Lung (tissue), 12 donors: Measurements from ENCODE around the gene PHACTR3. TPM values are rescaled to one million over a fixed set of nuclear protein-coding genes. Genes with fewer than 3 reads are reported as not detected.

Source experiments
- ATAC-seq: fragments of 200-7000 bp; cut with Tn5 transposase; one replicate; pipeline ENCODE4 v1.9.1; 2020; ENCODE audit warnings: moderate number of reproducible peaks; ENCODE audit not compliant: insufficient read depth, low FRiP score
- DNase-seq, 3 donors: peaks; one replicate each; pipeline ENCODE4 v3.0.0-alpha.2; 2013 to 2017
- H3K27ac ChIP-seq, 2 donors: one replicate each; pipeline ENCODE4 v1.5.1; 2013; ENCODE audit warnings: mild to moderate bottlenecking in 2 of 2, moderate library complexity in 2 of 2, control low read depth in 1 of 2, inconsistent platforms in 1 of 2, low read depth in 1 of 2, low read length in 1 of 2
- H3K27me3 ChIP-seq, 3 donors: one replicate each; pipeline ENCODE4 v1.5.1; 2013; ENCODE audit warnings: low read length in 2 of 3; ENCODE audit not compliant: control insufficient read depth in 3 of 3, insufficient read depth in 3 of 3
- H3K36me3 ChIP-seq, 4 donors: one replicate each; pipeline ENCODE4 v1.5.1; 2013; ENCODE audit warnings: low read length in 4 of 4, mild to moderate bottlenecking in 1 of 4, moderate library complexity in 1 of 4; ENCODE audit not compliant: control insufficient read depth in 4 of 4, insufficient read depth in 4 of 4
- H3K4me1 ChIP-seq, 5 donors: one replicate each; pipeline ENCODE4 v1.5.1; 2013; ENCODE audit warnings: low read length in 5 of 5, mild to moderate bottlenecking in 2 of 5, moderate library complexity in 1 of 5; ENCODE audit not compliant: control insufficient read depth in 5 of 5, insufficient read depth in 5 of 5
- H3K4me3 ChIP-seq: one replicate; pipeline ENCODE4 v1.5.1; 2013; ENCODE audit warnings: mild to moderate bottlenecking, control low read depth, moderate library complexity
- H3K9ac ChIP-seq, 2 donors: one replicate each; pipeline ENCODE4 v1.5.1; 2013; ENCODE audit warnings: low read length in 2 of 2, control low read depth in 1 of 2; ENCODE audit not compliant: insufficient read depth in 1 of 2
- H3K9me3 ChIP-seq, 4 donors: one replicate each; pipeline ENCODE4 v1.5.1; 2013; ENCODE audit warnings: low read length in 3 of 4, mild to moderate bottlenecking in 1 of 4, moderate library complexity in 1 of 4; ENCODE audit not compliant: control insufficient read depth in 4 of 4, insufficient read depth in 3 of 4
- WGBS, 2 donors: extraction: QIAGEN DNeasy Blood & Tissue Kit; methylation state at CpG; one replicate each; pipeline ENCODE4 v1.1.7; 2013; 5-methylcytosine and 5-hydroxymethylcytosine counted together
- polyA plus RNA-seq, 2 donors: library from polyadenylated mRNA; stranded (reverse); fragments of 200-250 nt; gene quantifications; one replicate each; pipeline ENCODE4 v1.2.1, GENCODE V29; 2013
- total RNA-seq, 2 donors: library from RNA; depleted of rRNA in 1 of 2; stranded (reverse); fragments of >200 nt in 1 of 2; gene quantifications; one replicate each; pipeline ENCODE4 v1.2.1, GENCODE V29; 2014 to 2021
- TF ChIP-seq, protein P1 (sequence below): IDR thresholded peaks from 2 replicates; pipeline ENCODE4 v1.5.1; 2012; ENCODE audit warnings: mild to moderate bottlenecking; ENCODE audit errors: control extremely low read depth, extremely low read depth
- donor health status: control.
- donor health status: control.
- donor health status: Bipolar disorder and iron deficiency.
- donor health status: healthy.
- donor health status: DM: yes; HTN: yes; CAD: no.

PHACTR3 gene
- total and polyA plus RNA-seq, 4 donors: 3.8 to 12.0 (median 5.9) TPM

- ATAC-seq: no peak
- H3K9me3 ChIP-seq: no peaks in the 10 kb centered on the region
- WGBS, 2 donors: 79 to 92% methylated on average over 8 of the region's 8 CpGs
- H3K4me3 ChIP-seq: no peak overlapping the region
- no peaks in the 10 kb centered on the region for H3K4me1 ChIP-seq
- TF ChIP-seq, protein P1, sequence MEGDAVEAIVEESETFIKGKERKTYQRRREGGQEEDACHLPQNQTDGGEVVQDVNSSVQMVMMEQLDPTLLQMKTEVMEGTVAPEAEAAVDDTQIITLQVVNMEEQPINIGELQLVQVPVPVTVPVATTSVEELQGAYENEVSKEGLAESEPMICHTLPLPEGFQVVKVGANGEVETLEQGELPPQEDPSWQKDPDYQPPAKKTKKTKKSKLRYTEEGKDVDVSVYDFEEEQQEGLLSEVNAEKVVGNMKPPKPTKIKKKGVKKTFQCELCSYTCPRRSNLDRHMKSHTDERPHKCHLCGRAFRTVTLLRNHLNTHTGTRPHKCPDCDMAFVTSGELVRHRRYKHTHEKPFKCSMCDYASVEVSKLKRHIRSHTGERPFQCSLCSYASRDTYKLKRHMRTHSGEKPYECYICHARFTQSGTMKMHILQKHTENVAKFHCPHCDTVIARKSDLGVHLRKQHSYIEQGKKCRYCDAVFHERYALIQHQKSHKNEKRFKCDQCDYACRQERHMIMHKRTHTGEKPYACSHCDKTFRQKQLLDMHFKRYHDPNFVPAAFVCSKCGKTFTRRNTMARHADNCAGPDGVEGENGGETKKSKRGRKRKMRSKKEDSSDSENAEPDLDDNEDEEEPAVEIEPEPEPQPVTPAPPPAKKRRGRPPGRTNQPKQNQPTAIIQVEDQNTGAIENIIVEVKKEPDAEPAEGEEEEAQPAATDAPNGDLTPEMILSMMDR: no peak
- peaks cover 0 to 3% (median 0%) of the 10 kb centered on the region in 3 donors for H3K27me3 ChIP-seq
- no peak overlapping the region for H3K27ac ChIP-seq
- H3K9ac ChIP-seq: no peak overlapping the region
- DNase-seq: no peak
- H3K36me3 ChIP-seq: no peaks in the 10 kb centered on the region
Observed at GRCh38 chr20:59814840-59815340, 210.6 kb downstream of the PHACTR3 start.

DNA sequence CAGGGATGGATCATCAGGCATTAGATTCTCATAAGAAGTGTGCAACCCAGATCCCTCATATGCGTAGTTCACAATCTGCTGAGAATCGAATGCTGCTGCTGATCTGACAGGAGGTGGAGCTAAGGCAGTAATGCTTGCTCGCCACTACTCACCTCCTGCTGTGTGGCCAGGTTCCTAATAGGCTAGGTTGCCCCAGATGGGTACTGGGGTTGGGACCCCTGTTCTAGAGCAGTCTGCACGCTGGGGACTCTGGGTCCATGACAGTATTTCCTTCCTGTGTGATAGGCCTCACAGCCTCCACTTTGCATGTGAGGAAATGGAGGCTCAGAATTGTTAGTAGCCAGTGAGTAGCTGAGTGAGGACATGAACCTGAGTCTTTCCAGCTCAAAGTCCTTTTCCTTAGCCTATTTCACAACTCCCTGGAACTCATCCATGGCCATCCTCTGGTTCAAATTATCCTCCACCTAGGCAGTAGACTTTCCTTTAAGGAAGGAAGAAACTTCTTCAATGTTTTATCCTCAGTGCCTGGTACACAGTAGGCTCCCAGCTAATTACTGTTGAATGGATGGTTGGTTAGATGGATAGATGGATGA lies 211.9 kb downstream of the PHACTR3 start:
- H3K4me3 ChIP-seq: no peak overlapping the region
- TF ChIP-seq, protein P1: no peak
- no peak overlapping the region for H3K9ac ChIP-seq
- ATAC-seq: no peak
- H3K4me1 ChIP-seq: no peaks in the 10 kb centered on the region
- 54 to 83% methylated on average over 4 of the region's 4 CpGs for WGBS, 2 donors
- no peaks in the 10 kb centered on the region for H3K36me3 ChIP-seq
- H3K27ac ChIP-seq: no peak overlapping the region
- H3K9me3 ChIP-seq: peaks cover 0 to under 1% (median 0%) of the 10 kb centered on the region in 4 donors
- DNase-seq: no peak
- peaks cover 0 to 3% (median 0%) of the 10 kb centered on the region in 3 donors for H3K27me3 ChIP-seq

GRCh38 chr20:59817406-59817805 lies 213.1 kb downstream of the PHACTR3 start:
- H3K27me3 ChIP-seq: peaks cover 0 to 3% (median 0%) of the 10 kb centered on the region in 3 donors
- H3K4me1 ChIP-seq: no peaks in the 10 kb centered on the region
- 79 to 91% methylated on average over 4 of the region's 4 CpGs for WGBS, 2 donors
- H3K9ac ChIP-seq: no peak overlapping the region
- peaks cover 0 to 2% (median 0%) of the 10 kb centered on the region in 4 donors for H3K9me3 ChIP-seq
- DNase-seq (no peak), ATAC-seq (no peak)
- H3K36me3 ChIP-seq: no peaks in the 10 kb centered on the region
- TF ChIP-seq, protein P1: no peak
- H3K27ac ChIP-seq: no peak overlapping the region
- H3K4me3 ChIP-seq: no peak overlapping the region
